ENCODE measurements around the gene APRT. TPM values are rescaled to one million over a fixed set of nuclear protein-coding genes. Genes with fewer than 3 reads are reported as not detected.

The APRT gene
- total and polyA plus RNA-seq, 9 of the 15 experiments (the other 6 are each of a cell fraction or from before 2014, with no cell fraction given), result 41.7 to 409 (median 146) TPM

DNA sequence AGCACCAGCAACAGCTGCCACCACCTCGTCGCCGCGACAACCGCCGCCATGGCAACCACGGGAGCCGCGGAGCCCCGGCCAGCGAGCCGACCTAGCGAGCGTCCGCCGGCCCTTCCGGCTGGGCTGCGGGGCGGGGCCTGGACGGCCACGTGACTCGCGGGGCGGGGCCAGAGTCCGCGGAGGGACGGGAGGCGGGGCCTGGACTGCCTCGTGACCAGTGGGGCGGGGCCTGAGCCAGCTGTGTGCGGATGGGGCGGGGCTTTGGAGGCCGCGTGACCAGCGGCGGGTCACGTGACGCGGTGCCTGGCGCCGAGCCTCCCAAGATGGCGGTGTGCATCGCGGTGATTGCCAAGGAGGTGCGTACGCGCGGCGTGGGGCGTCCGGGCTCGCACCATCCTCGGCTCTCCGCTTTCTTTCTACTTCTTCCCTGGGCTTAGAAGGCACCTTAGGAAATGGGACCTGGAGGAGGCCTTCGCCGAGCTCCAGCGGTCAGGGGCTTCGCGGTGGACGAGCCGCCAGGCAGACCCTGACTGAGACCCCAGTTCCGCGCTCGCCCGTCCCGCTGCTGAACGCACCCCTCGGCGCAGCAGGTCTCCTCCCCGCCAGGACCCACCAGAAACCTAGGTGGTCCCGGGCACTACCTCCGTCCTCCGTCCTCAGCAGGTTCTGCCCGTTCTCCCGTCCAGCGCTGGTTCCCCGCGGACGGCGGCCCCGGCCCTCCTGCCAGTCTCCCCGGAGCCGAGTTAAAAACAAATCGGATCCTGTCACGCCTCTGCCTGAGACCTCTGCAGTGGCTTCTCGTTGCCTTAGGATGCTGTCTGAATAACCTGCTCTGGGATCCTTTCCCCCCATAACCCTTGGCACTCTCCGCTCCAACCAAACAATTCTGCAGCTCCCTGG is 45.4 kb upstream of the APRT start, which contains the start of the genes GALNS and TRAPPC2L (continued):
- no peak for TF ChIP-seq NCOA1 (IDR thresholded peaks at IDR 0.05; ENCODE audit: low read depth)
- peak; percentile 69 to 77 for TF ChIP-seq MAZ (CRISPR knock-in tag; conservative IDR thresholded peaks at IDR 0.05 in 1 of 2, IDR thresholded peaks at IDR 0.05 in 1 of 2)
- no peak for TF ChIP-seq ZNF316 (IDR thresholded peaks at IDR 0.05)
- TF ChIP-seq, protein P1, sequence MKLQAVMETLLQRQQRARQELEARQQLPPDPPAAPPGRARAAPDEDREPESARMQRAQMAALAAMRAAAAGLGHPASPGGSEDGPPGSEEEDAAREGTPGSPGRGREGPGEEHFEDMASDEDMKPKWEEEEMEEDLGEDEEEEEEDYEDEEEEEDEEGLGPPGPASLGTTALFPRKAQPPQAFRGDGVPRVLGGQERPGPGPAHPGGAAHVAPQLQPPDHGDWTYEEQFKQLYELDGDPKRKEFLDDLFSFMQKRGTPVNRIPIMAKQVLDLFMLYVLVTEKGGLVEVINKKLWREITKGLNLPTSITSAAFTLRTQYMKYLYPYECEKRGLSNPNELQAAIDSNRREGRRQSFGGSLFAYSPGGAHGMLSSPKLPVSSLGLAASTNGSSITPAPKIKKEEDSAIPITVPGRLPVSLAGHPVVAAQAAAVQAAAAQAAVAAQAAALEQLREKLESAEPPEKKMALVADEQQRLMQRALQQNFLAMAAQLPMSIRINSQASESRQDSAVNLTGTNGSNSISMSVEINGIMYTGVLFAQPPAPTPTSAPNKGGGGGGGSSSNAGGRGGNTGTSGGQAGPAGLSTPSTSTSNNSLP (IDR thresholded peaks at IDR 0.05; ENCODE audit: borderline replicate concordance, low read depth, low read length), result no peak
- TF ChIP-seq, protein P2, sequence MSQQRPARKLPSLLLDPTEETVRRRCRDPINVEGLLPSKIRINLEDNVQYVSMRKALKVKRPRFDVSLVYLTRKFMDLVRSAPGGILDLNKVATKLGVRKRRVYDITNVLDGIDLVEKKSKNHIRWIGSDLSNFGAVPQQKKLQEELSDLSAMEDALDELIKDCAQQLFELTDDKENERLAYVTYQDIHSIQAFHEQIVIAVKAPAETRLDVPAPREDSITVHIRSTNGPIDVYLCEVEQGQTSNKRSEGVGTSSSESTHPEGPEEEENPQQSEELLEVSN (IDR thresholded peaks at IDR 0.05; ENCODE audit: borderline replicate concordance in 1 of 2, extremely low read depth in 1 of 2, insufficient read depth in 1 of 2, insufficient read length in 1 of 2, low read depth in 1 of 2, low read length in 1 of 2, poor library complexity in 1 of 2, severe bottlenecking in 1 of 2), result peak; percentile 44 to 70
- TF ChIP-seq, protein P3, sequence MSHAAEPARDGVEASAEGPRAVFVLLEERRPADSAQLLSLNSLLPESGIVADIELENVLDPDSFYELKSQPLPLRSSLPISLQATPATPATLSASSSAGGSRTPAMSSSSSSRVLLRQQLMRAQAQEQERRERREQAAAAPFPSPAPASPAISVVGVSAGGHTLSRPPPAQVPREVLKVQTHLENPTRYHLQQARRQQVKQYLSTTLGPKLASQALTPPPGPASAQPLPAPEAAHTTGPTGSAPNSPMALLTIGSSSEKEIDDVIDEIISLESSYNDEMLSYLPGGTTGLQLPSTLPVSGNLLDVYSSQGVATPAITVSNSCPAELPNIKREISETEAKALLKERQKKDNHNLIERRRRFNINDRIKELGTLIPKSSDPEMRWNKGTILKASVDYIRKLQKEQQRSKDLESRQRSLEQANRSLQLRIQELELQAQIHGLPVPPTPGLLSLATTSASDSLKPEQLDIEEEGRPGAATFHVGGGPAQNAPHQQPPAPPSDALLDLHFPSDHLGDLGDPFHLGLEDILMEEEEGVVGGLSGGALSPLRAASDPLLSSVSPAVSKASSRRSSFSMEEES (CRISPR knock-in tag; IDR thresholded peaks at IDR 0.05), result peak; percentile 100
- TF ChIP-seq, protein P4, sequence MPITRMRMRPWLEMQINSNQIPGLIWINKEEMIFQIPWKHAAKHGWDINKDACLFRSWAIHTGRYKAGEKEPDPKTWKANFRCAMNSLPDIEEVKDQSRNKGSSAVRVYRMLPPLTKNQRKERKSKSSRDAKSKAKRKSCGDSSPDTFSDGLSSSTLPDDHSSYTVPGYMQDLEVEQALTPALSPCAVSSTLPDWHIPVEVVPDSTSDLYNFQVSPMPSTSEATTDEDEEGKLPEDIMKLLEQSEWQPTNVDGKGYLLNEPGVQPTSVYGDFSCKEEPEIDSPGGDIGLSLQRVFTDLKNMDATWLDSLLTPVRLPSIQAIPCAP (CRISPR knock-in tag; IDR thresholded peaks at IDR 0.05; ENCODE audit: borderline replicate concordance), result no peak
- TF ChIP-seq RBM22 (IDR thresholded peaks at IDR 0.05; ENCODE audit: low read depth, low read length, poor library complexity, severe bottlenecking), result peak; percentile 100
- TF ChIP-seq SRSF7 (optimal IDR thresholded peaks at IDR 0.05; ENCODE audit: low read depth, low read length), result no peak
- no peak for TF ChIP-seq ZNF436 (CRISPR knock-in tag; IDR thresholded peaks at IDR 0.05)
- no peak for TF ChIP-seq PCBP1 (IDR thresholded peaks at IDR 0.05; ENCODE audit: low read depth, low read length, poor library complexity, severe bottlenecking)
